ENCODE data around the gene RNF2. TPM values are rescaled to one million over a fixed set of nuclear protein-coding genes. Genes with fewer than 3 reads are reported as not detected.

Gene RNF2
- polyA plus RNA-seq, 1 experiment = 12.6 TPM

DNA sequence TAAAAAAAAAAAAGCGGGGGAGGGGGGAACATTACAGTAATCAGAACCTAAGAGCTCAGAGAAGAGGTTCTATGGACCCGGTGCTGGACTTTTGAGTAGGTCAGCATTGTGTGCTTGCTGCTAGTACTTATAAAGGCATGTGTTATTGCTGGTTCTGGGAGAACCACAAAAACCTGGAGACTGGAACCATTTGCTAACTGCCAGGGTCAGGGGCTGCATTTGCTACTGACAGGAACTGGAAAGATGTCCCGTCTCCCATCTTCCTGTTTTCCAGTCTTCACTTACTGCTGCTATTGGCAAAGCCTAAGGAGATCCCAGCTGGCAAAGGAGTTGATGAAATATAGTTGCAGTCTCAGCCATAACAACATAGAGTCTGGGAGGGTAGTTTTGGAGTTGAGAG lies 4.3 kb downstream of the RNF2 start:
- Histone ChIP-seq H3K4me3 (ENCODE audit: low read depth, low read length) (no peak overlapping the region), H3K36me3 (ENCODE audit: control insufficient read depth, insufficient read depth, low read length) (no peaks in the 10 kb centered on the region), H3K27me3 (ENCODE audit: control insufficient read depth, insufficient read depth, low read length) (no peaks in the 10 kb centered on the region)
- no peak for DNase-seq (ENCODE audit: low read depth)
- ChIA-PET POLR2A (no interaction called here), CTCF (no interaction called here)
- TF ChIP-seq, protein P1, sequence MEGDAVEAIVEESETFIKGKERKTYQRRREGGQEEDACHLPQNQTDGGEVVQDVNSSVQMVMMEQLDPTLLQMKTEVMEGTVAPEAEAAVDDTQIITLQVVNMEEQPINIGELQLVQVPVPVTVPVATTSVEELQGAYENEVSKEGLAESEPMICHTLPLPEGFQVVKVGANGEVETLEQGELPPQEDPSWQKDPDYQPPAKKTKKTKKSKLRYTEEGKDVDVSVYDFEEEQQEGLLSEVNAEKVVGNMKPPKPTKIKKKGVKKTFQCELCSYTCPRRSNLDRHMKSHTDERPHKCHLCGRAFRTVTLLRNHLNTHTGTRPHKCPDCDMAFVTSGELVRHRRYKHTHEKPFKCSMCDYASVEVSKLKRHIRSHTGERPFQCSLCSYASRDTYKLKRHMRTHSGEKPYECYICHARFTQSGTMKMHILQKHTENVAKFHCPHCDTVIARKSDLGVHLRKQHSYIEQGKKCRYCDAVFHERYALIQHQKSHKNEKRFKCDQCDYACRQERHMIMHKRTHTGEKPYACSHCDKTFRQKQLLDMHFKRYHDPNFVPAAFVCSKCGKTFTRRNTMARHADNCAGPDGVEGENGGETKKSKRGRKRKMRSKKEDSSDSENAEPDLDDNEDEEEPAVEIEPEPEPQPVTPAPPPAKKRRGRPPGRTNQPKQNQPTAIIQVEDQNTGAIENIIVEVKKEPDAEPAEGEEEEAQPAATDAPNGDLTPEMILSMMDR (IDR thresholded peaks at IDR 0.05; ENCODE audit: insufficient read depth, low read depth, low read length) = no peak

DNA sequence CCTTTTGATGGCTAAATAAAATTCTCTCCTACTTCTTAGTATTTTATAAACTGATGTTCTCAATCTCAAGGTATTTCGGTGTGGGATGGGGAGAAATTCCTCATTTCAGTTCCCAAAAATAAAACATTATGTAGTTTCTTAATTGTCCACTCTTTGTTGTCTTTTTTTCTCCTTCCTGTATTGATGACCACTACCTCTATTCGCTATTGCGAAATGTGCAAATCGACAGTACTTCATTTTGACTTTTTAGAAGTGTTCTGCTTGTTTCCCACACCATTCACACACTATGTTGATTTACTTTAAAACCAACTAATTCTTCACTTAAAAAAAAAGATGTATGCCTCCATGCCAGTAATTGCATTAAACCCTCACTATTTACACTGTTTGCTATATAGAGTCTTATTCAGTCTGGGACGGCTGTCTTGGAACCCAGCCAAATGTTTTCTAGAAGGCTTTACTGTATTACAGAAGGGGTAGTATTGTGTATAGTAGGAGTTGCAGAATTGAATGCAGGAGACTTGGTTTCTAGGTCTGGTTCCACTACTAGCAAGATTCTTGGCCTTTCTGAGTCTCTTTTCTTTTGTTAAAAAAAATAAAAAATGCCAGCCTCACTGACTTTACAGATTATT lies 5.6 kb downstream of the RNF2 start:
- no peak for DNase-seq (ENCODE audit: low read depth)
- ChIA-PET POLR2A (no interaction called here), CTCF (no interaction called here)
- no peaks in the 10 kb centered on the region for H3K36me3 ChIP-seq (ENCODE audit: control insufficient read depth, insufficient read depth, low read length)
- no peak overlapping the region for H3K4me3 ChIP-seq (ENCODE audit: low read depth, low read length)
- TF ChIP-seq, protein P1 (IDR thresholded peaks at IDR 0.05; ENCODE audit: insufficient read depth, low read depth, low read length) = no peak
- no peaks in the 10 kb centered on the region for H3K27me3 ChIP-seq (ENCODE audit: control insufficient read depth, insufficient read depth, low read length)

DNA sequence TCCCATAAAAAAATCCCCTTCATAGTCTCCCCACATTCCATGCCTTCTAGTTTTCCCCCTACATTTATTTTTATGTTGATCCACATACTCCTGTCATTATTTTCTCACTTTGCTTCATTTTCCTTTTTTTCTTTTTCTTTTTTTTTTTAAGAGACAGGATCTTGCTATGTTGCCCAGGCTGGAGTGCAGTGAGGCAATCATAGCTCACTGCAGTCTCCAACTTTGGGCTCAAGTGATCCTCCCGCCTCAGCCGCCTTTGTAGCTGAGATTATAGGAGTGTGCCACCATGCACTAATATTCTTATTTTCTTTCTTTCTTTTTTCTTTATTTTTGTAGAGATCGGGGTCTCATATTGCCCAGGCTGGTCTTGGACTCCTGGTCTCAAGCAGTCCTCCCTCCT lies 7.8 kb downstream of the RNF2 start:
- Histone ChIP-seq H3K27me3 (ENCODE audit: control insufficient read depth, insufficient read depth, low read length) (no peaks in the 10 kb centered on the region), H3K36me3 (ENCODE audit: control insufficient read depth, insufficient read depth, low read length) (no peaks in the 10 kb centered on the region), H3K4me3 (ENCODE audit: low read depth, low read length) (no peak overlapping the region)
- ChIA-PET POLR2A (no interaction called here), CTCF (no interaction called here)
- no peak for DNase-seq (ENCODE audit: low read depth)
- TF ChIP-seq, protein P1 (IDR thresholded peaks at IDR 0.05; ENCODE audit: insufficient read depth, low read depth, low read length) = no peak

GRCh38 chr1:185054365-185055060 lies 9.2 kb downstream of the RNF2 start:
- POLR2A ChIA-PET = no interaction called here
- TF ChIP-seq, protein P1 (IDR thresholded peaks at IDR 0.05; ENCODE audit: insufficient read depth, low read depth, low read length) = no peak
- DNase-seq (ENCODE audit: low read depth) = no peak
- no peaks in the 10 kb centered on the region for H3K27me3 ChIP-seq (ENCODE audit: control insufficient read depth, insufficient read depth, low read length)
- CTCF ChIA-PET = no interaction called here
- H3K36me3 ChIP-seq (ENCODE audit: control insufficient read depth, insufficient read depth, low read length) = no peaks in the 10 kb centered on the region
- no peak overlapping the region for H3K4me3 ChIP-seq (ENCODE audit: low read depth, low read length)

- no peaks in the 10 kb centered on the region for H3K36me3 ChIP-seq (ENCODE audit: control insufficient read depth, insufficient read depth, low read length)
- ChIA-PET CTCF (no interaction called here), POLR2A (no interaction called here)
- no peaks in the 10 kb centered on the region for H3K27me3 ChIP-seq (ENCODE audit: control insufficient read depth, insufficient read depth, low read length)
- no peak for DNase-seq (ENCODE audit: low read depth)
- TF ChIP-seq, protein P1 (IDR thresholded peaks at IDR 0.05; ENCODE audit: insufficient read depth, low read depth, low read length) = no peak
- no peak overlapping the region for H3K4me3 ChIP-seq (ENCODE audit: low read depth, low read length)
Observed at GRCh38 chr1:185058110-185058509, 12.8 kb downstream of the RNF2 start.
